ENCODE data around the gene TGFB3. TPM values are rescaled to one million over a fixed set of nuclear protein-coding genes. Genes with fewer than 3 reads are reported as not detected.

The TGFB3 gene
- total RNA-seq, 2 experiments from 2014 or later: 8.4 to 11.8 TPM

DNA sequence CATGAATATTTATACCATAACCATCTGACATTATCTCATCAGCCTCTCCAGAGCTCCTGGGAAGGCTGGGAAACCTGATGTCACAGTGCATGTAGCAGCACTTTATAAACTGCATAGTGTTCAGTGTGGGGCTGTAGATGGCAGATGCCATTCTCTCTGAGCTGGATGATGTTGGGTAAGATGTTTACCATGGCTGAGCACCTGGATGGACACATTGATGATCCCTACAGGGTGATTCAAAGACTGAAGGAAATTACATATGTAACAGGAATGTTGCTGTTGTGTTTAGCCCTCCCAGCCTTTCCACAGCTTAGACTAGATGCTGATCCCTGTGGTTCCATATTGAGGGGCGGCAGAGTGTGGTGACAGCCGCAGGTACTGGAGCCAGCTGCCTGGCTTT, 41.2 kb upstream of the TGFB3 start:
- H3K27ac Mint-ChIP-seq: no peak overlapping the region
- H3K27me3 Mint-ChIP-seq: no peaks in the 10 kb centered on the region
- H3K36me3 Mint-ChIP-seq (ENCODE audit: low read depth): peaks cover 83% of the 10 kb centered on the region
- H3K4me1 ChIP-seq (ENCODE audit: insufficient read depth, low read length): no peaks in the 10 kb centered on the region
- no peak overlapping the region for H3K4me3 ChIP-seq (ENCODE audit: low read length)
- H3K9me3 Mint-ChIP-seq: peaks cover 13% of the 10 kb centered on the region
- no peak overlapping the region for H3K4me3 Mint-ChIP-seq
- ChIA-PET POLR2A (no interaction called here), CTCF (no interaction called here)
- peaks cover 5 to 11% of the 10 kb centered on the region in 2 experiments for H3K9me3 ChIP-seq (ENCODE audit: control insufficient read depth in 1 of 2, insufficient read depth in 1 of 2, low read length in 2 of 2)
- TF ChIP-seq, protein P1, sequence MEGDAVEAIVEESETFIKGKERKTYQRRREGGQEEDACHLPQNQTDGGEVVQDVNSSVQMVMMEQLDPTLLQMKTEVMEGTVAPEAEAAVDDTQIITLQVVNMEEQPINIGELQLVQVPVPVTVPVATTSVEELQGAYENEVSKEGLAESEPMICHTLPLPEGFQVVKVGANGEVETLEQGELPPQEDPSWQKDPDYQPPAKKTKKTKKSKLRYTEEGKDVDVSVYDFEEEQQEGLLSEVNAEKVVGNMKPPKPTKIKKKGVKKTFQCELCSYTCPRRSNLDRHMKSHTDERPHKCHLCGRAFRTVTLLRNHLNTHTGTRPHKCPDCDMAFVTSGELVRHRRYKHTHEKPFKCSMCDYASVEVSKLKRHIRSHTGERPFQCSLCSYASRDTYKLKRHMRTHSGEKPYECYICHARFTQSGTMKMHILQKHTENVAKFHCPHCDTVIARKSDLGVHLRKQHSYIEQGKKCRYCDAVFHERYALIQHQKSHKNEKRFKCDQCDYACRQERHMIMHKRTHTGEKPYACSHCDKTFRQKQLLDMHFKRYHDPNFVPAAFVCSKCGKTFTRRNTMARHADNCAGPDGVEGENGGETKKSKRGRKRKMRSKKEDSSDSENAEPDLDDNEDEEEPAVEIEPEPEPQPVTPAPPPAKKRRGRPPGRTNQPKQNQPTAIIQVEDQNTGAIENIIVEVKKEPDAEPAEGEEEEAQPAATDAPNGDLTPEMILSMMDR (IDR thresholded peaks at IDR 0.05): no peak
- ATAC-seq (ENCODE audit: poor library complexity): no peak
- H3K36me3 ChIP-seq (ENCODE audit: insufficient read depth, low read length): peaks cover 8% of the 10 kb centered on the region
- no peak for DNase-seq
- no peaks in the 10 kb centered on the region for H3K27me3 ChIP-seq (ENCODE audit: control insufficient read depth in 1 of 2, insufficient read depth in 2 of 2, low read length in 2 of 2)
- H3K27ac ChIP-seq (ENCODE audit: low read depth in 1 of 2, low read length in 2 of 2): no peak overlapping the region
- intact Hi-C loops (cut with DNase I, micrococcal nuclease): no loop called here
- H3K4me1 Mint-ChIP-seq (ENCODE audit: low read depth): no peaks in the 10 kb centered on the region

DNA sequence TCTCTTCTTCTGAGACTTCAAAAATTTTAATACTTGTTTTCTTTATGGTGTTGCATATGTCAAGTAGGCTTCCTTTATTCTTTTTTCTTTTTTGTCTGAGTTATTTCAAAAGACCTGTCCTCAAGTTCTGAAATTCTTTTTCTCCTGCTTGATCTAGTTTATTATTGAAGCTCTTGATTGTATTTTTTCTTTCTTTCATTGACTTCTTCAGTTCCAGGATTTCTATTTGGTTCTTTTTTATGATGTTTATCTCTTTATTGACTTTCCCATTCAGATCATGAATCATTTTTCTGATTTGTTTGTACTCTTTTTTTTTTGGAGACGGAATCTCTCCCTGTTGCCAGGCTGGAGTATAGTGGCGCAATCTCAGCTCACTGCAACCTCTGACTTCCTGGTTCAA, 37.9 kb upstream of the TGFB3 start:
- no peaks in the 10 kb centered on the region for H3K4me1 ChIP-seq (ENCODE audit: insufficient read depth, low read length)
- H3K27me3 ChIP-seq (ENCODE audit: control insufficient read depth in 1 of 2, insufficient read depth in 2 of 2, low read length in 2 of 2): no peaks in the 10 kb centered on the region
- POLR2A ChIA-PET: interaction anchor here (0.7 kb wide), 1 partner anchor 1717 kb away, joined by 3 read pairs; no protein-coding TSS in a partner anchor
- peaks cover 8% of the 10 kb centered on the region for H3K36me3 ChIP-seq (ENCODE audit: insufficient read depth, low read length)
- Mint-ChIP-seq H3K4me3 (no peak overlapping the region), H3K27ac (no peak overlapping the region), H3K27me3 (no peaks in the 10 kb centered on the region), H3K9me3 (peaks cover 15% of the 10 kb centered on the region), H3K36me3 (ENCODE audit: low read depth) (peaks cover 90% of the 10 kb centered on the region), H3K4me1 (ENCODE audit: low read depth) (no peaks in the 10 kb centered on the region)
- H3K9me3 ChIP-seq (ENCODE audit: control insufficient read depth in 1 of 2, insufficient read depth in 1 of 2, low read length in 2 of 2): peaks cover 5 to 11% of the 10 kb centered on the region in 2 experiments
- DNase-seq: no peak
- H3K4me3 ChIP-seq (ENCODE audit: low read length): no peak overlapping the region
- CTCF ChIA-PET: no interaction called here
- TF ChIP-seq, protein P1 (IDR thresholded peaks at IDR 0.05): no peak
- ATAC-seq (ENCODE audit: poor library complexity): no peak
- H3K27ac ChIP-seq (ENCODE audit: low read depth in 1 of 2, low read length in 2 of 2): no peak overlapping the region
- intact Hi-C loops (cut with DNase I, micrococcal nuclease): no loop called here

DNA sequence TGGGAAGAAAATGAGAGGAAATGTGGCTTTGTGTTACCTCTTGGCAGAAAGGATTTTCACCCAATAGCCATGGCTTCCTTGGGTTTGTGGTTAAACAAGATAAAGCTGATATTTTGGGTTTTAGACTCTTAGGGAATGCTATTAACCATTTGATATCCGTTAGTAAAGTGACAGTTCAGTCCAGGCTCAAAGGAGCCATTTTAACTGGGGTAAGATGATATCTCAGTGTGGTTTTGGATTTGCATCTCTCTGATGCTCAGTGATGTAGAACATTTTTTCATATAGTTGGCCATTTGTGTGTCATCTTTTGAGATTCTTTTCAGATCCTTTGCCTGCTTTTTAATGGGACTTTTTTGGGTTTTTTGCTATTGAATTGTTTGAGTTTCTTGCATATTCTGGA, 33.9 kb upstream of the TGFB3 start:
- no peak overlapping the region for H3K4me3 Mint-ChIP-seq
- ChIA-PET POLR2A (no interaction called here), CTCF (no interaction called here)
- intact Hi-C loops (cut with DNase I, micrococcal nuclease): no loop called here
- Histone ChIP-seq H3K27ac (ENCODE audit: low read depth in 1 of 2, low read length in 2 of 2) (no peak overlapping the region), H3K4me3 (ENCODE audit: low read length) (no peak overlapping the region), H3K36me3 (ENCODE audit: insufficient read depth, low read length) (peaks cover 4% of the 10 kb centered on the region), H3K27me3 (ENCODE audit: control insufficient read depth in 1 of 2, insufficient read depth in 2 of 2, low read length in 2 of 2) (no peaks in the 10 kb centered on the region), H3K9me3 (ENCODE audit: control insufficient read depth in 1 of 2, insufficient read depth in 1 of 2, low read length in 2 of 2) (peaks cover 5 to 8% of the 10 kb centered on the region in 2 experiments), H3K4me1 (ENCODE audit: insufficient read depth, low read length) (no peaks in the 10 kb centered on the region)
- ATAC-seq (ENCODE audit: poor library complexity) (no peak), DNase-seq (no peak)
- TF ChIP-seq, protein P1 (IDR thresholded peaks at IDR 0.05): no peak
- H3K9me3 Mint-ChIP-seq: peaks cover 15% of the 10 kb centered on the region
- H3K27ac Mint-ChIP-seq: no peak overlapping the region
- H3K27me3 Mint-ChIP-seq: no peaks in the 10 kb centered on the region
- H3K4me1 Mint-ChIP-seq (ENCODE audit: low read depth): no peaks in the 10 kb centered on the region
- peaks cover 95% of the 10 kb centered on the region for H3K36me3 Mint-ChIP-seq (ENCODE audit: low read depth)
